GM19240 (cell line): ENCODE data around the gene OLIG2.

Experiments
- DNase-seq: peaks from one replicate; pipeline ENCODE4 v3.0.0; 2011; ENCODE audit warnings: low spot score; ENCODE audit not compliant: insufficient read length

Gene OLIG2

GRCh38 chr21:33025489-33026442 is at the start of gene OLIG2:
Gene OLIG2 (plus strand): TSS chr21:33025935. CDS start chr21:33026863, 928 bp downstream.
- DNase-seq, result no peak

DNA sequence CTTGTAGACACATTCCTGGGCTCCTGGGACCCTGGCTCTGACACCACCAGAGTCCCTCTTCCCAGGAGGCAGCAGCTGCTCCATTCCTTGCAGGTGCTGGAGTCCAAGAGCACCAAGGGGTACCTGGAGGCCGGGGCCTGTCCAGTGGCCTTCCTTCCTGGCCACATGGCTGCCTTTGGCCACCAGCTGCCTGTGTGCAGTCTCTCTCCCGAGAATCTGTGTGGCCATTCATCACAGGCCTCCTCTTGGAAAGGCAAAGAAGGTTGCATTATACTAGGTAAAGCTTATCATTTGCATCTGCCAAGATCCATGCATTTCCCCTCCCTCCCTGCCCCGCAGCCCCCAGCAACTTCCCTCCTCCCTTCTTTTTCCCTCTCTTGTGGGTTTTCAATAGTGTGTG is 48.9 kb upstream of the OLIG2 start:
- DNase-seq, result no peak

DNA sequence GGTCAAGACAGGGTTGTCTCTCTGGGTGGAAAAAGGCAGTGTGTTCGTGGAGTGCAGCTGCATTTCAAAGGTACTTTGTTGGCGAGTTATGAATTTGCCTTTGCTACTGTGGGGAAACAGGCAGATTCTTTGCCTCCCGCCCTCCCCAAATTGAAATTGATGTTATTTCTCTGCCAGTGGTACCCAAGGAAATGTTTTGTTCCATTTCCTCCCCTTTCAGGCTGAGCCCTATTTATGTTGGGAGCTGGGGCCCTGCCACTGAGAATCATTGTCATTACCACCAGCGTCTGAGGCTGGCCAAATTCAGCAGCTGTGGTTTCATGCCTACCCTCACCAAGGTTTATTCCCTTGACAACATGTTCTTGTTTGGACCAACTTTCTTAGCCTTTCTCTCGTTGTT is 48.5 kb upstream of the OLIG2 start:
- no peak for DNase-seq

- no peak for DNase-seq
Observed at GRCh38 chr21:32978331-32979270, 47.1 kb upstream of the OLIG2 start.

DNA sequence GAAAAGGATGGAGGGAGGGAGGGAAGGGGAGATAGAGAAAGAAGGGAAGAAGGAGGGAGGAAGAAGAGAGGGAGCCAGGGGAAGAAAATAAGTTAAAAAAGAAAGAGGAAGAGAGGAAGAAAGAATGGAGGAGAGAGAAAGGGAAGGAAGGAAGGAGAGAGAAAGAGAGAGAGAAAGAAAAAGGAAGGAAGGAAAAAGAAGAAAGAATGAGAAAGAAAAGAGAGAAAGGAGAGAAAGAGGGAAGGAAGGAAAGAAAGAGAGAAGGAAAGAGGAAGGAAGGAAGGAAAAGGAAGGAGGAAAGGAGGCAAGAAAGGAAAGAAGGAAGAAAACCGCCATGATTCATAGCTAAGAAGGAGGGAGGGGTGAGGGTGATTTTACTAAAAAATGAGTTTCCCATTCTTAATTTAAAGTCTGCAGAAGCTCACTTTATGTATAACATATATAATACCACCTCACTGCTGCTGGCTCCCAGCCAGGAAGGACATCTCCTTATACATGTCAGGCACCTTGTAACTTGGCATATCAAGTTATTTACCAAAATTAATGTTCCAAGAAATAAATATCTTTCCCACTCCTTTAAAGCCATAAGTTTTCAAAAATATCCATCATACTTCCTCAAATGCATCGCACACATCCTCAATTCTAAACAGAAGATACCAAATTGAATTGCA is 46.0 kb upstream of the OLIG2 start:
- DNase-seq, result no peak

- no peak for DNase-seq
Observed at GRCh38 chr21:32981096-32981495, 44.6 kb upstream of the OLIG2 start.

GRCh38 chr21:32990666-32991065 is 35.1 kb upstream of the OLIG2 start:
- DNase-seq, result no peak

- no peak for DNase-seq
Observed at GRCh38 chr21:32991361-32991760, 34.4 kb upstream of the OLIG2 start.

DNA sequence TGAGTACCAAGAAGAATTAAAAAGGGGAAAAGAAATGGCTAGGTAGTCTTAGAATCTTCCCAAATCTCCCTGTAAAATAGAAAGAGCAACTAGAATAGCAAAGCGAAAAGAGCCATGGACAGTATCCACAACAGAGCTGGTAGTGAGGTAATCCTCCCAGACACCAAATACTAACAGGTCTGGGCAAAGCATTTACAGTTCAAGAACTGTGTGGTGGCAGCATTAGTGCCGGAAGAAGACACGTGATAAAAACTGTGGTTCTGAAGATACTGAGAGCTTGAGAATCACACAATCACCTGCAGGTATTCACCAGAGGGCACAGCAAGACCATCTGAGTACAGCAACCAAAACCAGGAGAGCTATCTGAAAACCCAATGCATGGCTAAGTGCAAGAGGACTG is 31.8 kb upstream of the OLIG2 start:
- no peak for DNase-seq

DNA sequence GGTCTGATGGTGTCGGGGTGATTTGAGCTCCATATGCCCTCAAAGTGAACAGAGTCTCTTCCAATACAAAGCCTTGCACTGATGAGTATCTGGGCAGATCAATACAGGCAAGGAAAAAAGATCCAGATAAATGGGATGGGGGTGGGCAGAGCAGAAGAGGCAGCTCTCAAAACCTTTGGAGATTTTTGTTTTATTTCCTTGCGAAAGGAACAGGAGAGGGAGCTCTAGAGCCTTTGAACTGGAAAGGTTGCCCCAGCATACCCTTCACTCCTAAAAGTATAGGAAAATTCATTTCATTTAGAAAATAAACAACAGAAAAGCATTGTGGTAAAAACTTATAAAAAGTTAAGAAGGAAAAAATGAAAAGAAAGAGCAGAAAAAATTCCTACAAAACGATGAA is 31.4 kb upstream of the OLIG2 start:
- no peak for DNase-seq

- DNase-seq, result no peak
Observed at GRCh38 chr21:33007747-33008146, 18.0 kb upstream of the OLIG2 start.

DNA sequence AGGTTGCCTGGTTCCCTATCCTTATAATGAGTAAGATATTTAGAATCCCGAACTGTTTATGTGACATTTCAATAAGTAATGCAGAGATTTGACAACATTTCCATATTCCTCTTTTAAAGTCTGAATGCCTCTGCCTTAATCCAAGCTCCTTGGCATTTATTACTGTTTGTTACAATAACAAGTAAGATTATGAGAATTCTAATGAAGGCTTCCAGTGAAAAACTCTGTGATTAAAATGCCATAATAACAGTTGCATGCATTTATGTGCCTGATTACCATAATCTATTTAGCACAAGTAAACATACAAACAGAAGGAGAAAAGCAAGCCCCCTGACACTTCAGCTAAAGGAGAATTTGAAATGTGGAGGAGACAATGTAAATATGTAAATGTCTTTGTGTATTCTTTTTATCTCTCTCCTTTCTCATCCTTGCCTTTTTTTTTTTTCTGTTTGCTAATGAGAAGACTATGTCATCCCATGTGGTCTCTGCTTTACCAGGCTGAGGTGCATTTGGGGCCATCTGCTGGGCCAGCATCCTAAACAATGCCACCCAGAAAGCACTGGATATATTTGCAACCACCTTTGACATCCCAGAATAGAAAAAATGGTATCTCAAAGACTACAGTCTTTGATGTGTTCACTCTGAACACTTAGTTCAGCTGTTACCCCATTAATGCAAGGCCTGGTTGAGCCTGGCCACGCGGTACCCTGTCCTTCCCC is 17.2 kb upstream of the OLIG2 start:
- DNase-seq, result no peak

GRCh38 chr21:33010931-33011330 is 14.8 kb upstream of the OLIG2 start:
- no peak for DNase-seq

DNA sequence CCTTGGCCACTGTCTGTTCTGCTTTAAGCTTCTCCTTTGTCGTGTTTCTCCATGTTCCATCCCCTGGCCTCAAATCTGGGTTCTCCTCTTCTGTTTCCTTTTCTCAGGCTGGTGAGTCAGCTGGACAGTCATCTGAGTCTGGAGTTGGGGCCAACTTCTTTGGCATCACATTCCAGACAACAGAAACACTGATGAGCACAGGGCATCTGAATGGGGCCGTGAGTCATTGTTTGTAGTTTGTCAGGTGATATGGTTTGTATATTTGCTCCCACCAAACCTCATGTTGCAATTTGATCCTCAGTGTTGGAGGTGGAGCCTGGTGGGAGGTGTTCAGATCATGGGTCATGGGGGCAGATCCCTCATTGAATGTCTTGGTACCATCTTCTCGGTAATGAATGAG is 14.3 kb upstream of the OLIG2 start:
- DNase-seq, result no peak

- DNase-seq, result no peak
Observed at GRCh38 chr21:33013626-33014025, 12.1 kb upstream of the OLIG2 start.

- no peak for DNase-seq
Observed at GRCh38 chr21:33014331-33014730, 11.4 kb upstream of the OLIG2 start.

GRCh38 chr21:33015096-33015495 is 10.6 kb upstream of the OLIG2 start:
- no peak for DNase-seq

DNA sequence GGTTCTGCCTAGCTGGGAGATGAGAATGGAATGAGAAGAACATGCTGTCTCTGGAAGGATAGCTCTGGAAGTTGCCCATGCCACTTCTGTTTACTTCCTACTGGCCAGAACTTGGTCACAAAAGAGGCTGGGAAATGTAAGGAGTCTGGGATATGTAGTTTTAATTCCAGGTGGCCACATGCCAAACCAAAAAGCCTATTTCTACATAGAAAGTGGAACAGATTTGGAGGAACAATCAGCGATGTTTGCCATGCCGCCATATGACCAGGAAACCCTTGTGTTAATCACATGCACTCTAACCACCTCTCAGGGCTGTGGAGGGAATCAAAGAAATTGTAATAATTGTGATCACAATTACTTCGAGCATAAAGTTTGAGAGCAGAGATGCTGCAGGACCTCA is 10.0 kb upstream of the OLIG2 start:
- no peak for DNase-seq

DNA sequence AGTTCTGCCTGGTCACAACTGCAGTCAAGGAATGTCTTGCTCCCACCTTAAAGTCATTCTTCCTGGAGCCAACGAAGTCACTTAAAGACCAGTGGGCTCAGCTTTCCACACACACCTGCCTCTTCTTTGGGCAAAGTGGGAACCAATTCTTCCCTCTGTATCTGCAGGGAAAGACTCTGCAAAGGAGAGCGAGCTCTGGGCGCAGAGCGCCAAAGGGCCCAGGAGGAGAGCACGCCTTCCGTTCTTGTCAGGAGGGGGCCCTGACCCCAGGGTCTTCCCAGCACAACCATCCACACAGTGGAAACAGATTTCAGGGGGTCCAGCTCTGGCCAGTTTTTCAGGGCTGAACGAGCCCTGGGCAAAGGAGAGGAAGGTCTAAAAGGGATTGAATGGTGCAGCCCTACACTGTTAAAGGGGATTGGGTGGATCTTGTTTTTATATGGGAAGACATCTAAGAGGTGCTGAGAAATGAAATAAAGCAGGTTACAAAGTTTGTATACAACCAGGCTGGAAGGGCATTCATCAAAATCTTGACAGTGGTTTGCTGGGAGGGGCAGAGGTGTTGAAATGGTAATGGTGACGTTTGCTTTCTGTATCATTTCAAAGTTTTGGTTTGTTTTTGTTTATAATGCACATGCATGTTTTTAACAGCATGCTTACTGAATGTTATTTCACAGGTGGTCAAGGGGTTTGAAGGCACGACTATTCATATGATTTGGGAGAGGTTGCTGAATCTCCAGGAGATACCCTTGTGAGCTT is 6.8 kb upstream of the OLIG2 start:
- DNase-seq, result no peak

- DNase-seq, result no peak
Observed at GRCh38 chr21:33019516-33019884, 6.2 kb upstream of the OLIG2 start.
